Prostate gland (tissue), 2 donors: ENCODE data around the gene SIRT4. TPM values are rescaled to one million over a fixed set of nuclear protein-coding genes. Genes with fewer than 3 reads are reported as not detected.

Source experiments
- DNase-seq: peaks from one replicate; pipeline ENCODE4 v3.0.0-alpha.2; 2019; ENCODE audit warnings: low spot score
- H3K27ac ChIP-seq, 2 donors: fragments of 200-600 bp; sonication (generic); 2 replicates each; pipeline ENCODE4 v1.5.1; 2017 to 2019
- H3K27me3 ChIP-seq: fragments of 200-600 bp; sonication (generic); replicated peaks from 2 replicates; pipeline ENCODE4 v1.5.1; 2019; ENCODE audit not compliant: insufficient read depth
- H3K36me3 ChIP-seq, 2 donors: fragments of 200-600 bp; sonication (generic); 1 replicate in 1 of 2; 2 replicates in 1 of 2; pipeline versions ENCODE4 v1.5.1 to v1.8.1; 2017 to 2019
- H3K4me1 ChIP-seq: fragments of 200-600 bp; sonication (generic); replicated peaks from 2 replicates; pipeline ENCODE4 v1.5.1; 2019
- H3K4me3 ChIP-seq, 2 donors: fragments of 200-600 bp; sonication (generic); 2 replicates each; pipeline ENCODE4 v1.5.1; 2017 to 2019
- H3K9me3 ChIP-seq: fragments of 200-600 bp; sonication (generic); 2 replicates; pipeline ENCODE4 v1.5.1; 2017
- POLR2A ChIP-seq: fragments of 450-650 bp; IDR thresholded peaks from one replicate; pipeline ENCODE4 v1.6.1; 2016; ENCODE audit warnings: antibody characterized with exemption, mild to moderate bottlenecking
- POLR2AphosphoS5 ChIP-seq: sonication (generic); formaldehyde crosslinking; IDR thresholded peaks from one replicate; pipeline ENCODE4 v1.6.1; 2017; ENCODE audit warnings: antibody characterized with exemption
- WGBS: methylation state at CpG from one replicate; pipeline ENCODE4 v1.1.5; 2018; 5-methylcytosine and 5-hydroxymethylcytosine counted together
- intact Hi-C: fragments of 100-400 bp; cut with DNase I; formaldehyde crosslinking; loops from one replicate; pipeline ENCODE4 v1.14.2; 2022
- total RNA-seq, 2 donors: library from RNA; depleted of rRNA; stranded (reverse); fragments of >200 nt; gene quantifications; one replicate each; pipeline ENCODE4 v1.1.0, GENCODE V29; 2016
- TF ChIP-seq, protein P1 (sequence below), 4 experiments: fragments of 200-600 bp in 2 of 4; fragments of 450-650 bp in 2 of 4; sonication (generic) in 2 of 4; IDR thresholded peaks; 1 replicate in 3 of 4; 2 replicates in 1 of 4; pipeline ENCODE4 v1.5.1; 2016 to 2019; ENCODE audit warnings: antibody characterized with exemption in 4 of 4, mild to moderate bottlenecking in 2 of 4, moderate library complexity in 2 of 4

SIRT4 gene
- total RNA-seq, 2 donors from 2014 or later: 0.96 to 2.2 TPM

GRCh38 chr12:120337730-120338129 lies 35.6 kb downstream of the SIRT4 start:
- intact Hi-C loops: no loop called here
- no peak for TF ChIP-seq POLR2A
- no peak for TF ChIP-seq POLR2AphosphoS5
- TF ChIP-seq, protein P1, sequence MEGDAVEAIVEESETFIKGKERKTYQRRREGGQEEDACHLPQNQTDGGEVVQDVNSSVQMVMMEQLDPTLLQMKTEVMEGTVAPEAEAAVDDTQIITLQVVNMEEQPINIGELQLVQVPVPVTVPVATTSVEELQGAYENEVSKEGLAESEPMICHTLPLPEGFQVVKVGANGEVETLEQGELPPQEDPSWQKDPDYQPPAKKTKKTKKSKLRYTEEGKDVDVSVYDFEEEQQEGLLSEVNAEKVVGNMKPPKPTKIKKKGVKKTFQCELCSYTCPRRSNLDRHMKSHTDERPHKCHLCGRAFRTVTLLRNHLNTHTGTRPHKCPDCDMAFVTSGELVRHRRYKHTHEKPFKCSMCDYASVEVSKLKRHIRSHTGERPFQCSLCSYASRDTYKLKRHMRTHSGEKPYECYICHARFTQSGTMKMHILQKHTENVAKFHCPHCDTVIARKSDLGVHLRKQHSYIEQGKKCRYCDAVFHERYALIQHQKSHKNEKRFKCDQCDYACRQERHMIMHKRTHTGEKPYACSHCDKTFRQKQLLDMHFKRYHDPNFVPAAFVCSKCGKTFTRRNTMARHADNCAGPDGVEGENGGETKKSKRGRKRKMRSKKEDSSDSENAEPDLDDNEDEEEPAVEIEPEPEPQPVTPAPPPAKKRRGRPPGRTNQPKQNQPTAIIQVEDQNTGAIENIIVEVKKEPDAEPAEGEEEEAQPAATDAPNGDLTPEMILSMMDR (IDR thresholded peaks at IDR 0.05): no peak
- Histone ChIP-seq H3K4me1 (no peaks in the 10 kb centered on the region), H3K27ac (no peak overlapping the region), H3K36me3 (no peaks in the 10 kb centered on the region), H3K4me3 (no peak overlapping the region), H3K27me3 (no peaks in the 10 kb centered on the region), H3K9me3 (no peaks in the 10 kb centered on the region)
- 81% methylated on average over 2 of the region's 2 CpGs for WGBS
- DNase-seq: no peak

DNA sequence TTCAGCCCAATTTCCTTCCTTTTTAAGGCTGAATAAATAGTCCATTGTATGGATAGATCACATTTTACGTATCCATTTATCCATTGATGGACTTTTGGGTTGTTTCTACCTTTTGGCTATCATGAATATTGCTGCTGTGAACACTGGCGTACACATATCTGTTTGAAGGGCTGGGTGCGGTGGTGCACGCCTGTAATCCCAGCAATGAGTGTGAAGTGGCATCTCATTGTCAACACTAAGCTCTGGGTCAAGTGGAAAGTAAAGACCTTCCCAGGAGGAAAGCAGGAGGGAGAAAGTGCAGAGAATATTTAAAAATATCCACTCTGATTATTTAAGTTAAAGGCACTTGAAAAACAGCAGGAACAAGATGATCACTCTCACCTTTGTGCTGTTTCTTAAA lies 37.1 kb downstream of the SIRT4 start:
- Histone ChIP-seq H3K27me3 (no peaks in the 10 kb centered on the region), H3K27ac (no peak overlapping the region), H3K4me1 (no peaks in the 10 kb centered on the region), H3K4me3 (no peak overlapping the region), H3K36me3 (no peaks in the 10 kb centered on the region), H3K9me3 (no peaks in the 10 kb centered on the region)
- no peak for DNase-seq
- intact Hi-C loops: no loop called here
- TF ChIP-seq, protein P1 (IDR thresholded peaks at IDR 0.05): no peak
- TF ChIP-seq POLR2AphosphoS5 (no peak), POLR2A (no peak)
- 91% methylated on average over 4 of the region's 4 CpGs for WGBS

DNA sequence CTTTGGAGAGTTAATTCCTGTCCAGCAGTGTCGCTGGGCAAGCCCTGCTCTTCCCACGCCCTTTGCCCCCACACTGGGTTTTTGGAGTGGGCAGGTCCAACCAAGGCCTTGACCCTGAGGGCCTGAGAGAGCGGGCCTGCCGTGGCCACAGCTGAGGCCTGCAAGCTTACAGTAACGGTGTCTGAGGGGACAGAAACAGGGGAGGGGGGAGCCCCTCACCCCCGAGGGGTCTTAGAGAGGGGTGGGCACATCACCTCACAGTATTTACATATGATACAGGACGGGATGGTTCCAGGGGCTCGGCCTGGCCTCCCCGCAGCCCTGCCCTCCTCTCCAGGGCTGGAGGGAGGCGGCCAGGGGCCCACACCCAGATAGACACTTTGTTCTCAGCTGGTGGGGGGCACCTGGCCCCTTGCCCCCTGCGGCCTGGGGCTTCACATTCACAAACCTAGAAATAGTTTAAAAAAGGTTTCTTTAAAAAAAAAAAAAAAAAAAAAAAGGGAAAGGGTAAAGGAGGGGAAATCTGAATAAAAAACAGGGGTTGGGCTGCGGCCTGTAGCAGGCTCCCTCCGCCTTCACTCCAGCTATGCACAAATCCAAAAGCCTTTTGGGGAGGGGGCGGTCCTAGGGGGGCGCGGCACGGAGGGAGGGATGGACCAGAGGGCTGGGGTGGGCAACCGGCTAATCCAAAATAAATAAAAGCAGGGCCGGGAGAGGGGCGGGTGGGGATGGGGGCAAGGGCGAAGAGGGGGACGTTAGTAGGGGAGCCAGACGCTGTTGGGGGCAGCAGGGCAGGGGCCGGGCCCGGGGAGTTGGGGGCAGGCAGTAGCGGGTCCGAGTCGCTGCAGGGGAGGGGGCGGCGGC lies 40.3 kb downstream of the SIRT4 start:
- no peaks in the 10 kb centered on the region for H3K27me3 ChIP-seq
- no peaks in the 10 kb centered on the region for H3K9me3 ChIP-seq
- H3K36me3 ChIP-seq: no peaks in the 10 kb centered on the region
- H3K4me1 ChIP-seq: no peaks in the 10 kb centered on the region
- DNase-seq: no peak
- no peak overlapping the region for H3K4me3 ChIP-seq
- TF ChIP-seq POLR2AphosphoS5 (no peak), POLR2A (no peak)
- TF ChIP-seq, protein P1 (IDR thresholded peaks at IDR 0.05): no peak
- WGBS: 67% methylated on average over 30 of the region's 30 CpGs
- intact Hi-C loops: no loop called here
- no peak overlapping the region for H3K27ac ChIP-seq

GRCh38 chr12:120343039-120343537 lies 41.0 kb downstream of the SIRT4 start:
- no peak overlapping the region for H3K4me3 ChIP-seq
- no peaks in the 10 kb centered on the region for H3K27me3 ChIP-seq
- H3K27ac ChIP-seq: no peak overlapping the region
- no peak for TF ChIP-seq POLR2A
- TF ChIP-seq POLR2AphosphoS5: no peak
- TF ChIP-seq, protein P1 (IDR thresholded peaks at IDR 0.05): no peak
- H3K36me3 ChIP-seq: no peaks in the 10 kb centered on the region
- no peaks in the 10 kb centered on the region for H3K9me3 ChIP-seq
- 72% methylated on average over 10 of the region's 10 CpGs for WGBS
- intact Hi-C loops: no loop called here
- no peaks in the 10 kb centered on the region for H3K4me1 ChIP-seq
- DNase-seq: no peak

GRCh38 chr12:120343692-120344091 lies 41.6 kb downstream of the SIRT4 start:
- DNase-seq: no peak
- no peak overlapping the region for H3K4me3 ChIP-seq
- intact Hi-C loops: no loop called here
- H3K36me3 ChIP-seq: no peaks in the 10 kb centered on the region
- no peaks in the 10 kb centered on the region for H3K9me3 ChIP-seq
- WGBS: 87% methylated on average over 8 of the region's 8 CpGs
- TF ChIP-seq, protein P1 (IDR thresholded peaks at IDR 0.05): no peak
- no peak for TF ChIP-seq POLR2A
- TF ChIP-seq POLR2AphosphoS5: no peak
- no peaks in the 10 kb centered on the region for H3K4me1 ChIP-seq
- no peaks in the 10 kb centered on the region for H3K27me3 ChIP-seq
- no peak overlapping the region for H3K27ac ChIP-seq
